WI38 (cell line): ENCODE measurements around the gene KRT16.
"Not testable (repeated sequence)": the region's sequence is repeated elsewhere in the genome, so short reads cannot be mapped to it uniquely, and the experiment has no call there.

Experiments used
- H3K4me3 ChIP-seq: 2 replicates; pipeline ENCODE4 v1.5.1; 2011; ENCODE audit warnings: low read depth, mild to moderate bottlenecking, control low read depth, low read length
- CTCF ChIP-seq: IDR thresholded peaks from 2 replicates; pipeline ENCODE4 v1.5.1; 2012; ENCODE audit warnings: low read depth, mild to moderate bottlenecking, control low read depth, low read length

Gene KRT16

GRCh38 chr17:41627316-41628072, 14.9 kb upstream of the KRT16 start:
- TF ChIP-seq CTCF = no peak
- H3K4me3 ChIP-seq = no peak overlapping the region

- H3K4me3 ChIP-seq = not testable (repeated sequence)
These were observed 14.3 kb upstream of the KRT16 start for GRCh38 chr17:41626914-41627295.

GRCh38 chr17:41626028-41626913, 13.7 kb upstream of the KRT16 start:
- not testable (repeated sequence) for H3K4me3 ChIP-seq

- TF ChIP-seq CTCF = no peak
- H3K4me3 ChIP-seq = no peak overlapping the region
These were observed 13.0 kb upstream of the KRT16 start for GRCh38 chr17:41625602-41626001.

GRCh38 chr17:41624208-41625101, 11.9 kb upstream of the KRT16 start, which contains the start of gene KRT17:
Gene KRT17 (minus strand): TSS chr17:41624575. CDS start chr17:41624509, 66 bp downstream.
- TF ChIP-seq CTCF = no peak
- H3K4me3 ChIP-seq = no peak within 1 kb of the TSS

- not testable (repeated sequence) for H3K4me3 ChIP-seq
These were observed 10.8 kb upstream of the KRT16 start for GRCh38 chr17:41623184-41623861.

GRCh38 chr17:41622340-41623183, 10.0 kb upstream of the KRT16 start:
- not testable (repeated sequence) for H3K4me3 ChIP-seq

- no peak overlapping the region for H3K4me3 ChIP-seq
- no peak for TF ChIP-seq CTCF
These were observed 9.3 kb upstream of the KRT16 start for GRCh38 chr17:41621916-41622315.

- H3K4me3 ChIP-seq = not testable (repeated sequence)
These were observed 8.9 kb upstream of the KRT16 start for GRCh38 chr17:41621435-41621817.
